WI38 (cell line): ENCODE measurements around the gene BASP1.

ENCODE experiments used
- H3K4me3 ChIP-seq: 2 replicates; pipeline ENCODE4 v1.5.1; 2011; ENCODE audit warnings: low read depth, mild to moderate bottlenecking, control low read depth, low read length
- CTCF ChIP-seq: IDR thresholded peaks from 2 replicates; pipeline ENCODE4 v1.5.1; 2012; ENCODE audit warnings: low read depth, mild to moderate bottlenecking, control low read depth, low read length

Gene BASP1

GRCh38 chr5:17288570-17288969 lies 71.1 kb downstream of the BASP1 start:
- H3K4me3 ChIP-seq: no peak overlapping the region
- no peak for TF ChIP-seq CTCF

- H3K4me3 ChIP-seq: no peak overlapping the region
- no peak for TF ChIP-seq CTCF
Measured at GRCh38 chr5:17289681-17290539, 72.5 kb downstream of the BASP1 start.

GRCh38 chr5:17290540-17290974 lies 73.1 kb downstream of the BASP1 start:
- no peak overlapping the region for H3K4me3 ChIP-seq
- TF ChIP-seq CTCF: no peak

GRCh38 chr5:17292434-17293015 lies 75.1 kb downstream of the BASP1 start:
- TF ChIP-seq CTCF: no peak
- no peak overlapping the region for H3K4me3 ChIP-seq

- no peak for TF ChIP-seq CTCF
- H3K4me3 ChIP-seq: no peak overlapping the region
Measured at GRCh38 chr5:17294639-17295311, 77.3 kb downstream of the BASP1 start.

GRCh38 chr5:17295671-17296070 lies 78.2 kb downstream of the BASP1 start:
- no peak for TF ChIP-seq CTCF
- no peak overlapping the region for H3K4me3 ChIP-seq

GRCh38 chr5:17302106-17302505 lies 84.7 kb downstream of the BASP1 start:
- no peak overlapping the region for H3K4me3 ChIP-seq
- no peak for TF ChIP-seq CTCF
